A549 (cell line): ENCODE measurements around the gene CDH11.

Experiments used
- BCL3 ChIP-seq: fragments of >200 bp; sonication (Bioruptor Twin); formaldehyde crosslinking; IDR thresholded peaks from 3 replicates; pipeline ENCODE4 v1.6.1; 2016
- CTCF ChIP-seq: fragments of >200 bp; sonication (Bioruptor Twin); formaldehyde crosslinking; IDR thresholded peaks from 3 replicates; pipeline ENCODE4 v1.5.1; 2016
- ELK1 ChIP-seq: fragments of 150-350 bp; IDR thresholded peaks from 2 replicates; pipeline ENCODE4 v1.6.1; 2014; ENCODE audit warnings: low read depth, mild to moderate bottlenecking, low read length
- EP300 ChIP-seq, 2 experiments: fragments of >200 bp; sonication (Bioruptor Twin); formaldehyde crosslinking; IDR thresholded peaks; 2 replicates in 1 of 2; 3 replicates in 1 of 2; pipeline ENCODE4 v1.6.1; 2016 to 2017
- KDM5A ChIP-seq: fragments of 200-600 bp; sonication (generic); IDR thresholded peaks from 2 replicates; pipeline ENCODE4 v1.6.1; 2016; ENCODE audit warnings: antibody characterized with exemption, mild to moderate bottlenecking
- MAX ChIP-seq: IDR thresholded peaks from 2 replicates; pipeline ENCODE4 v1.6.1; 2012
- MYC ChIP-seq: IDR thresholded peaks from 2 replicates; pipeline ENCODE4 v1.6.1; 2012; ENCODE audit warnings: mild to moderate bottlenecking, inconsistent platforms, low read length, improper control_type of control experiment, borderline replicate concordance
- POLR2A ChIP-seq: IDR thresholded peaks from 2 replicates; pipeline ENCODE4 v1.6.1; 2012; ENCODE audit warnings: mild to moderate bottlenecking, low read length

GRCh38 chr16:65016754-65017153 is 105.1 kb downstream of the CDH11 start:
- TF ChIP-seq EP300 (IDR thresholded peaks at IDR 0.05): no peak
- no peak for TF ChIP-seq CTCF
- TF ChIP-seq ELK1: no peak
- TF ChIP-seq MAX: no peak
- no peak for TF ChIP-seq POLR2A
- TF ChIP-seq MYC: no peak
- TF ChIP-seq KDM5A: no peak
- TF ChIP-seq BCL3: no peak
